IMR-90 (cell line): Measurements from ENCODE around the gene ADARB2. TPM values are rescaled to one million over a fixed set of nuclear protein-coding genes. Genes with fewer than 3 reads are reported as not detected.

Experiments
- ATAC-seq: fragments of 200-7000 bp; cut with Tn5 transposase; 2 replicates; pipeline ENCODE4 v1.9.1; 2020; ENCODE audit warnings: low read depth, mild to moderate bottlenecking, moderate library complexity
- BruUV-seq: library from RNA; stranded (reverse); fragments of 400-500 nt; replicated peaks from 2 replicates; lab custom pipeline; 2021; lab: Mats Ljungman, UMichigan
- CTCF ChIA-PET: fragments of 300-600 bp; formaldehyde crosslinking; extraction: SDS; loops from one replicate; lab custom pipeline; 2021; ENCODE audit warnings: antibody characterized with exemption; lab: Yijun Ruan, JAX
- POLR2A ChIA-PET: fragments of 300-600 bp; sonication (Branson Sonifier 250); formaldehyde crosslinking; loops from one replicate; lab custom pipeline; 2022; ENCODE audit warnings: antibody characterized with exemption; ENCODE audit not compliant: unreplicated experiment; lab: Charles Lee
- DNase-seq: peaks from one replicate; pipeline ENCODE4 v3.0.0; 2013
- H2AFZ ChIP-seq: replicated peaks from 2 replicates; pipeline ENCODE3; 2013; ENCODE audit warnings: low read length, mild to moderate bottlenecking; ENCODE audit not compliant: poor library complexity
- H2AK5ac ChIP-seq: 2 replicates; pipeline ENCODE4 v1.6.1; 2013; ENCODE audit warnings: low read depth, low read length, inconsistent platforms
- H2AK9ac ChIP-seq: replicated peaks from 2 replicates; pipeline ENCODE3; 2013; ENCODE audit warnings: mild to moderate bottlenecking, low read depth, low read length, moderate library complexity; ENCODE audit not compliant: poor library complexity
- H2BK120ac ChIP-seq: 2 replicates; pipeline ENCODE4 v1.6.1; 2013; ENCODE audit warnings: low read depth, low read length, inconsistent platforms
- H2BK15ac ChIP-seq: 3 replicates; pipeline ENCODE4 v1.6.1; 2013; ENCODE audit warnings: low read depth, low read length, inconsistent platforms
- H2BK20ac ChIP-seq: 2 replicates; pipeline ENCODE4 v1.6.1; 2013; ENCODE audit warnings: low read depth, mild to moderate bottlenecking, inconsistent platforms, low read length, moderate library complexity
- H2BK5ac ChIP-seq: 2 replicates; pipeline ENCODE4 v1.6.1; 2013; ENCODE audit warnings: mild to moderate bottlenecking, low read depth, low read length, inconsistent platforms; ENCODE audit not compliant: poor library complexity, severe bottlenecking
- H3K14ac ChIP-seq: replicated peaks from 2 replicates; pipeline ENCODE4 v1.6.1; 2013; ENCODE audit warnings: low read depth, low read length, inconsistent platforms
- H3K18ac ChIP-seq: 2 replicates; pipeline ENCODE4 v1.6.1; 2013; ENCODE audit warnings: low read depth, low read length, control low read depth
- H3K23ac ChIP-seq: 2 replicates; pipeline ENCODE4 v1.6.1; 2013; ENCODE audit warnings: low read depth, low read length, inconsistent platforms
- H3K27ac ChIP-seq: 2 replicates; pipeline ENCODE4 v1.5.1; 2013; ENCODE audit warnings: mild to moderate bottlenecking, control low read depth, low read length; ENCODE audit not compliant: insufficient read depth
- H3K27me3 ChIP-seq: 2 replicates; pipeline ENCODE4 v1.6.1; 2013; ENCODE audit warnings: low read length; ENCODE audit not compliant: control insufficient read depth, insufficient read depth
- H3K36me3 ChIP-seq: 2 replicates; pipeline ENCODE4 v1.6.1; 2013; ENCODE audit warnings: low read length, mixed read lengths; ENCODE audit not compliant: control insufficient read depth, insufficient read depth
- H3K4ac ChIP-seq: 2 replicates; pipeline ENCODE4 v1.6.1; 2013; ENCODE audit warnings: low read depth, low read length, inconsistent platforms
- H3K4me1 ChIP-seq: 2 replicates; pipeline ENCODE4 v1.6.1; 2013; ENCODE audit warnings: low read length, mixed read lengths; ENCODE audit not compliant: control insufficient read depth, insufficient read depth
- H3K4me2 ChIP-seq: 2 replicates; pipeline ENCODE4 v1.6.1; 2013; ENCODE audit warnings: low read depth, mild to moderate bottlenecking, control low read depth, low read length, moderate library complexity
- H3K4me3 ChIP-seq: 2 replicates; pipeline ENCODE4 v1.5.1; 2013; ENCODE audit warnings: low read depth, mild to moderate bottlenecking, control low read depth, low read length, moderate library complexity; ENCODE audit not compliant: insufficient read depth
- H3K56ac ChIP-seq: 2 replicates; pipeline ENCODE4 v1.6.1; 2013; ENCODE audit warnings: low read length, inconsistent platforms; ENCODE audit not compliant: insufficient read depth; ENCODE audit errors: extremely low read depth
- H3K79me1 ChIP-seq, 2 experiments: 2 replicates each; pipeline ENCODE4 v1.6.1; 2013; ENCODE audit warnings: low read length in 2 of 2, inconsistent platforms in 1 of 2, low read depth in 1 of 2
- H3K9ac ChIP-seq: 2 replicates; pipeline ENCODE4 v1.6.1; 2013; ENCODE audit warnings: low read depth, low read length, control low read depth
- H3K9me1 ChIP-seq: 2 replicates; pipeline ENCODE4 v1.6.1; 2013; ENCODE audit warnings: low read length, inconsistent platforms; ENCODE audit not compliant: insufficient read depth
- H3K9me3 ChIP-seq: 2 replicates; pipeline ENCODE4 v1.6.1; 2013; ENCODE audit warnings: low read length; ENCODE audit not compliant: control insufficient read depth, insufficient read depth
- H4K20me1 ChIP-seq: 2 replicates; pipeline ENCODE4 v1.6.1; 2013; ENCODE audit warnings: low read length, inconsistent platforms; ENCODE audit not compliant: insufficient read depth
- H4K5ac ChIP-seq: 2 replicates; pipeline ENCODE4 v1.6.1; 2013; ENCODE audit warnings: mild to moderate bottlenecking, low read depth, low read length, control low read depth
- H4K8ac ChIP-seq, 2 experiments: 2 replicates each; pipeline ENCODE4 v1.6.1; 2013; ENCODE audit warnings: low read depth in 2 of 2, low read length in 2 of 2, control low read depth in 1 of 2, inconsistent platforms in 1 of 2
- H4K91ac ChIP-seq: 2 replicates; pipeline ENCODE4 v1.6.1; 2013; ENCODE audit warnings: low read depth, low read length, inconsistent platforms; ENCODE audit not compliant: insufficient read depth
- BHLHE40 ChIP-seq: fragments of 150-350 bp; IDR thresholded peaks from 2 replicates; pipeline ENCODE4 v1.6.1; 2016; ENCODE audit warnings: mild to moderate bottlenecking, low read depth, low read length
- CEBPB ChIP-seq: IDR thresholded peaks from 2 replicates; pipeline ENCODE4 v1.6.1; 2012; ENCODE audit warnings: low read depth, low read length, improper control_type of control experiment
- CHD1 ChIP-seq: IDR thresholded peaks from 2 replicates; pipeline ENCODE4 v1.6.1; 2012; ENCODE audit warnings: low read depth, low read length, improper control_type of control experiment
- CTCF ChIP-seq: conservative IDR thresholded peaks from 2 replicates; pipeline ENCODE4 v1.5.1; 2012; ENCODE audit warnings: mild to moderate bottlenecking, low read depth, low read length, improper control_type of control experiment
- ELK1 ChIP-seq: fragments of 150-350 bp; IDR thresholded peaks from 2 replicates; pipeline ENCODE4 v1.6.1; 2016; ENCODE audit warnings: low read depth, mild to moderate bottlenecking, low read length, moderate library complexity, borderline replicate concordance
- FOS ChIP-seq: fragments of 150-350 bp; IDR thresholded peaks from 2 replicates; pipeline ENCODE4 v1.6.1; 2016; ENCODE audit warnings: low read depth, low read length
- MAFK ChIP-seq: IDR thresholded peaks from 2 replicates; pipeline ENCODE4 v1.6.1; 2012; ENCODE audit warnings: low read depth, low read length, improper control_type of control experiment
- MAZ ChIP-seq: IDR thresholded peaks from 2 replicates; pipeline ENCODE4 v1.6.1; 2012; ENCODE audit warnings: low read depth, mild to moderate bottlenecking, low read length, improper control_type of control experiment, moderate library complexity, borderline replicate concordance
- MXI1 ChIP-seq: IDR thresholded peaks from 2 replicates; pipeline ENCODE4 v1.6.1; 2012; ENCODE audit warnings: low read depth, mild to moderate bottlenecking, low read length, moderate library complexity, borderline replicate concordance
- NFE2L2 ChIP-seq: fragments of 150-350 bp; IDR thresholded peaks from 2 replicates; pipeline ENCODE4 v1.6.1; 2016; ENCODE audit warnings: low read depth, mild to moderate bottlenecking, low read length
- POLR2A ChIP-seq: IDR thresholded peaks from 2 replicates; pipeline ENCODE4 v1.6.1; 2012; ENCODE audit warnings: mild to moderate bottlenecking, low read depth, low read length
- RAD21 ChIP-seq: IDR thresholded peaks from 2 replicates; pipeline ENCODE4 v1.6.1; 2012; ENCODE audit warnings: low read length, improper control_type of control experiment
- RCOR1 ChIP-seq: IDR thresholded peaks from 2 replicates; pipeline ENCODE4 v1.6.1; 2012; ENCODE audit warnings: mild to moderate bottlenecking, low read length, improper control_type of control experiment; ENCODE audit not compliant: insufficient replicate concordance
- RFX5 ChIP-seq: IDR thresholded peaks from 2 replicates; pipeline ENCODE4 v1.8.0; 2012; ENCODE audit warnings: low read depth, mild to moderate bottlenecking, low read length, moderate library complexity
- SMC3 ChIP-seq: fragments of 150-350 bp; IDR thresholded peaks from 2 replicates; pipeline ENCODE4 v1.6.1; 2016; ENCODE audit warnings: low read depth, mild to moderate bottlenecking, antibody characterized with exemption, low read length, moderate library complexity
- USF2 ChIP-seq: fragments of 150-350 bp; IDR thresholded peaks from 2 replicates; pipeline ENCODE4 v1.6.1; 2017; ENCODE audit warnings: mild to moderate bottlenecking, antibody characterized with exemption, low read length, low read depth
- WGBS, 2 experiments: methylation state at CpG; one replicate each; pipeline versions ENCODE4 v1.1.5 to v1.1.7; 2013; ENCODE audit warnings: missing lambda C conversion rate in 2 of 2; ENCODE audit not compliant: insufficient read length in 1 of 2; ENCODE audit errors: extremely low coverage in 2 of 2; 5-methylcytosine and 5-hydroxymethylcytosine counted together
- dilution Hi-C: fragments of 300-500 bp; cut with HindIII; formaldehyde crosslinking; loops from one replicate; pipeline ENCODE4 v1.14.3; 2018; ENCODE audit warnings: low sequenced_read_pairs; ENCODE audit not compliant: unreplicated experiment
- in situ Hi-C: fragments of 300-500 bp; cut with MboI; formaldehyde crosslinking; loops from 3 replicates; pipeline ENCODE4 v1.14.3; 2019; ENCODE audit warnings: low sequenced_read_pairs, inconsistent platforms, mixed read lengths
- intact Hi-C: fragments of 100-400 bp; cut with micrococcal nuclease; formaldehyde crosslinking; loops from 2 replicates; pipeline ENCODE4 v1.10.0; 2022
- polyA plus RNA-seq, 3 experiments: library from polyadenylated mRNA; depleted of rRNA; stranded (reverse); fragments of >200 nt; gene quantifications; 2 replicates each; pipeline ENCODE4 v1.2.3, GENCODE V29; 2012; ENCODE audit warnings: low replicate concordance in 1 of 3
- total RNA-seq: library from RNA; depleted of rRNA; stranded (reverse); fragments of >200 nt; gene quantifications from 2 replicates; pipeline ENCODE4 v1.2.3, GENCODE V29; 2012

ADARB2 gene
- total and polyA plus RNA-seq, 2 of the 4 experiments (the other 2 are of a cell fraction): not detected

- Histone ChIP-seq H2BK15ac (no peak overlapping the region), H3K4ac (no peak overlapping the region), H4K91ac (no peak overlapping the region), H3K9me1 (no peaks in the 10 kb centered on the region), H3K56ac (no peak overlapping the region), H3K4me3 (no peak overlapping the region), H3K9ac (no peak overlapping the region), H3K27ac (no peak overlapping the region), H2AK5ac (no peak overlapping the region), H3K79me1 (no peaks in the 10 kb centered on the region), H4K5ac (no peak overlapping the region), H3K14ac (no peak overlapping the region), H3K4me1 (no peaks in the 10 kb centered on the region), H2AFZ (no peak overlapping the region), H3K9me3 (peaks cover 5% of the 10 kb centered on the region), H3K23ac (no peak overlapping the region), H3K27me3 (no peaks in the 10 kb centered on the region; the same call in 1 of the 2 replicates), H3K18ac (no peak overlapping the region), H2BK20ac (no peak overlapping the region), H3K36me3 (no peaks in the 10 kb centered on the region), H2AK9ac (no peak overlapping the region), H2BK5ac (no peak overlapping the region), H2BK120ac (no peak overlapping the region), H3K4me2 (no peak overlapping the region), H4K20me1 (no peaks in the 10 kb centered on the region), H4K8ac (no peak overlapping the region)
- ChIA-PET POLR2A (no interaction called here), CTCF (interaction anchor here (0.7 kb wide), 1 partner anchor 1836 kb away, joined by 3 read pairs; no protein-coding TSS in a partner anchor)
- TF ChIP-seq MAFK (no peak), ELK1 (no peak), CTCF (no peak), MXI1 (no peak), NFE2L2 (no peak), USF2 (no peak), RCOR1 (no peak), RAD21 (no peak), RFX5 (no peak), SMC3 (no peak), POLR2A (no peak), MAZ (no peak), FOS (no peak), CEBPB (no peak), BHLHE40 (no peak), CHD1 (no peak)
- ATAC-seq (no peak), DNase-seq (no peak)
- in situ Hi-C loops (no loop called here), intact Hi-C loops (no loop called here), dilution Hi-C loops (no loop called here)
- 100% methylated on average over 1 of the region's 7 CpGs; no CpG with 5 or more reads in 1 of the 2 experiments for WGBS, 2 experiments
- no TSS peak for BruUV-seq
Observed at GRCh38 chr10:1141261-1141660, 596.1 kb downstream of the ADARB2 start.
